Esophagus muscularis mucosa (tissue), 4 donors: ENCODE measurements around the gene PGM3. TPM values are rescaled to one million over a fixed set of nuclear protein-coding genes. Genes with fewer than 3 reads are reported as not detected.

ENCODE experiments used
- DNase-seq: peaks from one replicate; pipeline ENCODE4 v3.0.0-alpha.2; 2017; ENCODE audit errors: extremely low spot score
- H3K27ac ChIP-seq, 4 donors: fragments of 200-600 bp; sonication (generic); replicated peaks in 1 of 4; 1 replicate in 3 of 4; 2 replicates in 1 of 4; pipeline ENCODE4 v1.5.1; 2016 to 2019; ENCODE audit warnings: mild to moderate bottlenecking in 1 of 4
- H3K27me3 ChIP-seq, 4 donors: fragments of 200-600 bp; sonication (generic); one replicate each; pipeline versions ENCODE4 v1.5.1 to v1.6.0; 2016 to 2019
- H3K36me3 ChIP-seq, 4 donors: fragments of 200-600 bp; sonication (generic); one replicate each; pipeline ENCODE4 v1.5.1; 2016 to 2019
- H3K4me1 ChIP-seq, 4 donors: fragments of 200-600 bp; sonication (generic); one replicate each; pipeline ENCODE4 v1.5.1; 2016 to 2019
- H3K4me3 ChIP-seq, 4 donors: fragments of 200-600 bp; sonication (generic); 1 replicate in 2 of 4; 2 replicates in 2 of 4; pipeline ENCODE4 v1.5.1; 2016 to 2019; ENCODE audit warnings: mild to moderate bottlenecking in 4 of 4, moderate library complexity in 1 of 4
- H3K9me3 ChIP-seq, 4 donors: fragments of 200-600 bp; sonication (generic); 1 replicate in 3 of 4; 2 replicates in 1 of 4; pipeline ENCODE4 v1.5.1; 2016 to 2019
- CTCF ChIP-seq, 3 experiments: fragments of 200-600 bp in 2 of 3; fragments of 450-650 bp in 1 of 3; sonication (generic) in 2 of 3; IDR thresholded peaks; one replicate each; pipeline ENCODE4 v1.5.1; 2017 to 2019; ENCODE audit warnings: antibody characterized with exemption in 3 of 3, mild to moderate bottlenecking in 2 of 3, moderate library complexity in 1 of 3
- EP300 ChIP-seq: sonication (generic); formaldehyde crosslinking; IDR thresholded peaks from one replicate; pipeline ENCODE4 v1.6.1; 2017; ENCODE audit warnings: antibody characterized with exemption
- POLR2A ChIP-seq: fragments of 450-650 bp; IDR thresholded peaks from one replicate; pipeline ENCODE4 v1.6.1; 2017; ENCODE audit warnings: antibody characterized with exemption, moderate library complexity, mild to moderate bottlenecking, low read depth
- POLR2AphosphoS5 ChIP-seq, 2 donors: sonication (generic); formaldehyde crosslinking; IDR thresholded peaks; one replicate each; pipeline ENCODE4 v1.6.1; 2017; ENCODE audit warnings: antibody characterized with exemption in 2 of 2
- WGBS: methylation state at CpG from one replicate; pipeline ENCODE4 v1.1.5; 2018; 5-methylcytosine and 5-hydroxymethylcytosine counted together
- intact Hi-C: fragments of 100-400 bp; cut with DNase I; formaldehyde crosslinking; loops from one replicate; pipeline ENCODE4 v1.15.1; 2023
- total RNA-seq, 4 donors: library from RNA; depleted of rRNA; stranded (reverse); fragments of >200 nt; gene quantifications; one replicate each; pipeline versions ENCODE4 v1.1.0 to v1.2.1, GENCODE V29; 2016

PGM3 gene
- total RNA-seq, 4 donors from 2014 or later, result 7.1 to 15.4 (median 8.9) TPM

GRCh38 chr6:83127976-83128375 is 65.1 kb downstream of the PGM3 start:
- no peak for TF ChIP-seq POLR2AphosphoS5 (IDR thresholded peaks at IDR 0.05)
- TF ChIP-seq CTCF (IDR thresholded peaks at IDR 0.05), result no peak
- TF ChIP-seq EP300, result no peak
- TF ChIP-seq POLR2A, result no peak
- intact Hi-C loops, result no loop called here
- no peak for DNase-seq
- Histone ChIP-seq H3K9me3 (no peaks in the 10 kb centered on the region), H3K27ac (no peak overlapping the region), H3K4me1 (no peaks in the 10 kb centered on the region), H3K4me3 (no peak overlapping the region), H3K36me3 (peaks cover 35 to 95% (median 74%) of the 10 kb centered on the region in 4 donors), H3K27me3 (no peaks in the 10 kb centered on the region)
- WGBS, result 100% methylated on average over 2 of the region's 2 CpGs

GRCh38 chr6:83127258-83127657 is 65.8 kb downstream of the PGM3 start:
- TF ChIP-seq CTCF (IDR thresholded peaks at IDR 0.05) (no peak), POLR2A (no peak), EP300 (no peak), POLR2AphosphoS5 (IDR thresholded peaks at IDR 0.05) (no peak)
- H3K4me3 ChIP-seq, result no peak overlapping the region
- H3K27me3 ChIP-seq, result no peaks in the 10 kb centered on the region
- H3K9me3 ChIP-seq, result no peaks in the 10 kb centered on the region
- H3K27ac ChIP-seq, result no peak overlapping the region
- WGBS, result 85% methylated on average over 5 of the region's 5 CpGs
- peaks cover 35 to 92% (median 76%) of the 10 kb centered on the region in 4 donors for H3K36me3 ChIP-seq
- H3K4me1 ChIP-seq, result no peaks in the 10 kb centered on the region
- intact Hi-C loops, result no loop called here
- no peak for DNase-seq

GRCh38 chr6:83126807-83127206 is 66.3 kb downstream of the PGM3 start:
- Histone ChIP-seq H3K27ac (no peak overlapping the region), H3K4me1 (no peaks in the 10 kb centered on the region), H3K27me3 (no peaks in the 10 kb centered on the region), H3K4me3 (no peak overlapping the region), H3K36me3 (peaks cover 35 to 92% (median 76%) of the 10 kb centered on the region in 4 donors), H3K9me3 (no peaks in the 10 kb centered on the region)
- TF ChIP-seq POLR2A (no peak), POLR2AphosphoS5 (IDR thresholded peaks at IDR 0.05) (no peak), EP300 (no peak), CTCF (IDR thresholded peaks at IDR 0.05) (no peak)
- WGBS, result 94% methylated on average over 5 of the region's 5 CpGs
- intact Hi-C loops, result no loop called here
- no peak for DNase-seq

- Histone ChIP-seq H3K27me3 (no peaks in the 10 kb centered on the region), H3K27ac (no peak overlapping the region), H3K4me3 (no peak overlapping the region), H3K9me3 (no peaks in the 10 kb centered on the region), H3K36me3 (peaks cover 34 to 92% (median 76%) of the 10 kb centered on the region in 4 donors), H3K4me1 (no peaks in the 10 kb centered on the region)
- 100% methylated on average over 2 of the region's 2 CpGs for WGBS
- TF ChIP-seq POLR2A (no peak), EP300 (no peak), POLR2AphosphoS5 (IDR thresholded peaks at IDR 0.05) (no peak), CTCF (IDR thresholded peaks at IDR 0.05) (no peak)
- DNase-seq, result no peak
- intact Hi-C loops, result no loop called here
These were observed 66.8 kb downstream of the PGM3 start for GRCh38 chr6:83126223-83126622.

GRCh38 chr6:83125425-83125824 is 67.6 kb downstream of the PGM3 start:
- peaks cover 27 to 93% (median 74%) of the 10 kb centered on the region in 4 donors for H3K36me3 ChIP-seq

More at GRCh38 chr6:83125425-83125824, 67.6 kb downstream of the PGM3 start:
- no peak for TF ChIP-seq POLR2AphosphoS5 (IDR thresholded peaks at IDR 0.05)
- no peak for TF ChIP-seq EP300
- no peak for TF ChIP-seq CTCF (IDR thresholded peaks at IDR 0.05)
- TF ChIP-seq POLR2A, result no peak
- Histone ChIP-seq H3K27me3 (no peaks in the 10 kb centered on the region), H3K9me3 (no peaks in the 10 kb centered on the region), H3K4me3 (no peak overlapping the region), H3K27ac (no peak overlapping the region), H3K4me1 (no peaks in the 10 kb centered on the region)
- DNase-seq, result no peak
- intact Hi-C loops, result no loop called here
